Astrocyte (in vitro differentiated cells and primary cell): Measurements from ENCODE around the gene TEAD1.

Experiments
- CTCF ChIP-seq: IDR thresholded peaks from 2 replicates; pipeline ENCODE4 v1.5.1; 2011; ENCODE audit warnings: low read depth, mild to moderate bottlenecking, inconsistent platforms, low read length, moderate library complexity; ENCODE audit not compliant: insufficient read depth
- EZH2 ChIP-seq: IDR thresholded peaks from 2 replicates; pipeline ENCODE4 v1.6.1; 2012; ENCODE audit warnings: mild to moderate bottlenecking, low read length, inconsistent platforms; ENCODE audit not compliant: insufficient read depth

GRCh38 chr11:12886508-12886907, 212.3 kb downstream of the TEAD1 start:
- TF ChIP-seq CTCF (no peak), EZH2 (no peak)
